ENCODE results near the gene WDR1.
A peak's percentile ranks its signal among the peaks of the same experiment; 100 is the strongest.

WDR1 gene

GRCh38 chr4:10082047-10082446, 34.6 kb downstream of the WDR1 start:
- no peaks in the 10 kb centered on the region for H3K9me3 ChIP-seq
- peak overlapping the region; percentile 56 for H3K27ac ChIP-seq
- no peaks in the 10 kb centered on the region for H3K27me3 ChIP-seq
- peaks cover 100% of the 10 kb centered on the region for H3K36me3 ChIP-seq
- H3K4me3 ChIP-seq (ENCODE audit: low read depth in 1 of 2, low read length in 1 of 2): no peak overlapping the region
- no peak for TF ChIP-seq CTCF (IDR thresholded peaks at IDR 0.05)
- H3K4me1 ChIP-seq (ENCODE audit: control insufficient read depth in 1 of 2, insufficient read depth in 1 of 2, low read depth in 1 of 2, low read length in 1 of 2): peaks cover 6 to 10% of the 10 kb centered on the region in 2 experiments

- Histone ChIP-seq H3K4me1 (ENCODE audit: control insufficient read depth in 1 of 2, insufficient read depth in 1 of 2, low read depth in 1 of 2, low read length in 1 of 2) (peaks cover 6 to 10% of the 10 kb centered on the region in 2 experiments), H3K27me3 (no peaks in the 10 kb centered on the region), H3K4me3 (ENCODE audit: low read depth in 1 of 2, low read length in 1 of 2) (no peak overlapping the region), H3K27ac (peak overlapping the region; percentile 56), H3K9me3 (no peaks in the 10 kb centered on the region), H3K36me3 (peaks cover 100% of the 10 kb centered on the region)
- no peak for TF ChIP-seq CTCF (IDR thresholded peaks at IDR 0.05)
These were observed 35.4 kb downstream of the WDR1 start for GRCh38 chr4:10081218-10081606.

- H3K4me3 ChIP-seq (ENCODE audit: low read depth in 1 of 2, low read length in 1 of 2): no peak overlapping the region
- peaks cover 100% of the 10 kb centered on the region for H3K36me3 ChIP-seq
- H3K27ac ChIP-seq: peak overlapping the region; percentile 56
- no peaks in the 10 kb centered on the region for H3K9me3 ChIP-seq
- peaks cover 6 to 10% of the 10 kb centered on the region in 2 experiments for H3K4me1 ChIP-seq (ENCODE audit: control insufficient read depth in 1 of 2, insufficient read depth in 1 of 2, low read depth in 1 of 2, low read length in 1 of 2)
- H3K27me3 ChIP-seq: no peaks in the 10 kb centered on the region
- no peak for TF ChIP-seq CTCF (IDR thresholded peaks at IDR 0.05)
These were observed 35.9 kb downstream of the WDR1 start for GRCh38 chr4:10080589-10081217.

GRCh38 chr4:10079912-10080588, 36.5 kb downstream of the WDR1 start:
- no peak for TF ChIP-seq CTCF (IDR thresholded peaks at IDR 0.05)
- H3K4me3 ChIP-seq (ENCODE audit: low read depth in 1 of 2, low read length in 1 of 2): no peak overlapping the region

GRCh38 chr4:10079256-10079655, 37.3 kb downstream of the WDR1 start:
- Histone ChIP-seq H3K36me3 (peaks cover 100% of the 10 kb centered on the region), H3K27ac (no peak overlapping the region), H3K4me1 (ENCODE audit: control insufficient read depth in 1 of 2, insufficient read depth in 1 of 2, low read depth in 1 of 2, low read length in 1 of 2) (peaks cover 6 to 10% of the 10 kb centered on the region in 2 experiments), H3K27me3 (no peaks in the 10 kb centered on the region), H3K4me3 (ENCODE audit: low read depth in 1 of 2, low read length in 1 of 2) (no peak overlapping the region), H3K9me3 (no peaks in the 10 kb centered on the region)
- TF ChIP-seq CTCF (IDR thresholded peaks at IDR 0.05): no peak

More at GRCh38 chr4:10079912-10080588, 36.5 kb downstream of the WDR1 start:
- Histone ChIP-seq H3K27ac (peak overlapping the region; percentile 56), H3K36me3 (peaks cover 100% of the 10 kb centered on the region), H3K9me3 (no peaks in the 10 kb centered on the region), H3K27me3 (no peaks in the 10 kb centered on the region), H3K4me1 (ENCODE audit: control insufficient read depth in 1 of 2, insufficient read depth in 1 of 2, low read depth in 1 of 2, low read length in 1 of 2) (peaks cover 6 to 10% of the 10 kb centered on the region in 2 experiments)
